HG02970 (cell line): ENCODE data around the gene NTNG1.
"Not testable (repeated sequence)": the region's sequence is repeated elsewhere in the genome, so short reads cannot be mapped to it uniquely, and the experiment has no call there.

Experiments
- ATAC-seq: cut with Tn5 transposase; IDR thresholded peaks from one replicate; pipeline ENCODE4 v1.9.1; 2021; ENCODE audit warnings: mild to moderate bottlenecking, moderate library complexity, moderate number of reproducible peaks; ENCODE audit not compliant: unreplicated experiment, low FRiP score

NTNG1 gene

DNA sequence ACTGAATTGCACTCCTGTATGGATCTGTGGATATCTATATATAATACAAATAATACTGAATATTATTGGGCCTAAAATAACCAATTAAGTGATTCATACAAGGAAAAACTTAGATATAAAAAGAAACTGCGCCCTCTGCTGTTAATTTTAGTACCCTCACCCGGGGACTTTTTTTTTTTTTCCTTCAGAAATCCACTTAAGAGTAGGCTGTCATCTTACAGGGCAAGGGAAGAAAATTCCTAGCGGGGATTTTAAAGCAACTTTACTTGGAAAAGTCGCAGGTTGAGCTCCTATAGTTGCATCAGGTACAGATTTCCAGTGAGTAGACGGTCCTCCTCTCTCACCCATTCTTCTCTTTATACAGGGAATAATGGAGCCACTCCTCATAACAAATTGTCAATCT, 1.3 kb downstream of the NTNG1 start:
- ATAC-seq: no peak

DNA sequence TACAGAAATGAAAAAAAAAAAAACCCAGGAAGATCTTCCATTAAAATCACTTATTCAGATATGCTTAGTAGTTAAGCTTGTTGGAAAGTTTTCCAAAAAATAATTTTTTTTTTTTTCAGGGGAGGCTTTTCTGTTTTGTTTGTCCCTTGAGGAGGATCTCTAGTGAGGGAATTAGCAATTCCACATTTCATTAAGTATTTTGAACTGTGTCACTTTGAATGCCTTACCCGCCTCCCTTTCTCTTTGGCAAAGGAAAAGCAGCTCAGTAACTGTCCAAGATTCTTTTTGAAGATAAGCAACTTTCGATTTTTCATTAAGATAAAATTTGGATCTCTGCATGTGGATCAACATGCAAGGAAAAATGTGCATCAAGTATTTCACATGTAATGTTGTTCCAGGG, 1.8 kb downstream of the NTNG1 start:
- ATAC-seq: no peak

DNA sequence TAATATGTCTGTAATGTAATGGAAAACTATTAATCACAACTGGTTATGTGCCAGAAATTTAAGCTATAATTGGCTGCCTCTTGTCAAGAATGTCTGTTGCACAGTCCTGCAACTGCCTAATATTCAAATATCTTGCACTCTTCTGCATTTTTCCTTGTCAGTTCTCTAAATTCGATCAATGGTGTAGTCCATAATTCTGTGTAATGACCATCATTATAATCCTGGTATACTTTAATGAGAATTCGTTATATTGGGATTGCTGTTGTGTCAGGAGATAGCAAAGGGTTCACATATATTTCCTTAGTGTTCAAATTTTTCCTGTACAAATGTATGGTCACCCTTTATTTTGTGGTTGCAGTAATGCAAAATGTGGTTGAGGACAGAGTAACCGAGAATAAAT, 4.8 kb downstream of the NTNG1 start:
- no peak for ATAC-seq

DNA sequence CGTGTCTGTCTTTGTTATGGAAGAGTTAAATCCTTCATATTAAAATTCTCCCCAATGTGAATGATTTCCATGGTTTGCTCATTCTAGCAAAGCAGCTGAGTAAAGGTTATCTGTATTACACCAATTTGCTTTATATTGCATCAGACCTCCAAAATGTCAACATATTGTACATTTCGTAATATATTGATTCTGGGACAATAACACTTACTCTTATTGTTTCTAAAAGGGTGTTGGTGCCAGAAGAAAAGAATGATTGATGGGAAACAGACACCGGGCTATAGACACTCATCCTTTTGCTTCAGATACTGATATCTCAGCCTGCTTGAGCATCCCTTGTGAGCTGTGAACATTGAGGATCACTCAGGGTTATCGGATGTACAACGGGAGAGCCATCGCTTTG, 7.0 kb downstream of the NTNG1 start:
- ATAC-seq: no peak

DNA sequence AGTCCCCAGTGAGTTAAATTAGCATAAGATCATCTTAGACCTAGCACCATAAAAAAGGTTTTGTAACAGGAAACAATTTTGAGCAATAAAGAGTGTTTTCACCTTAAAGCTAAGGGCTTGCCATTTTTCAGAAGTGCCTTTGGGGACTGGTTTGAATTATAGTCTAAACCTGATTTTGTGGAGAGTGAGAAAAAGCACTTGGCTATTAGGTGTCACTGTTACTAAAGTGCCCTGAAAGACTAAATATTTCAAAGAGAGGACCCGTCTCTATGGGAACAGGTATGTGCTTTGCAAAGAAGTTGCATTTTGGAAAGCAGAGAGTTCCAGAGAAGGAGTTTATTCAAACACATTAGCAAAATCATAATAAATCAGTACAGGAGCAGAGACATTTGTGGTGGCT, 9.1 kb downstream of the NTNG1 start:
- no peak for ATAC-seq

DNA sequence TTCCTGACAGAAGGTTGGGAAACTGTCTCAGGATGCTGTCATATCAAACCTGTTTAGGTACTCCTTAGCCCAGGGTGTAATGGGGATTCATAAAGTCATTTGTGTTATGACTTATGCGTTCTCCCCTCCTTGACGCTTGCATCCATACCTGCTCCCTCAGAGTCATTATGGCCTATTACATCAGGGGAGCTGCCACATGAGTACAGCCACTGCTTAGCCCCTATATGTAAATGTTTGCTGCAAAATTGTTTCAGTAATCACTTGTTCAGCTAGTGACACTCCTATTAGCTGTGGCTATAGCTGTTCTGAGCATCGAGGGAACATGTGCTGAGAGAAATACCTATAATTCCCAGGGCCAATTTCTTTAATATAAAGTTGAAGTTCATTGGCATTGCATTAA, 10.5 kb downstream of the NTNG1 start:
- no peak for ATAC-seq

DNA sequence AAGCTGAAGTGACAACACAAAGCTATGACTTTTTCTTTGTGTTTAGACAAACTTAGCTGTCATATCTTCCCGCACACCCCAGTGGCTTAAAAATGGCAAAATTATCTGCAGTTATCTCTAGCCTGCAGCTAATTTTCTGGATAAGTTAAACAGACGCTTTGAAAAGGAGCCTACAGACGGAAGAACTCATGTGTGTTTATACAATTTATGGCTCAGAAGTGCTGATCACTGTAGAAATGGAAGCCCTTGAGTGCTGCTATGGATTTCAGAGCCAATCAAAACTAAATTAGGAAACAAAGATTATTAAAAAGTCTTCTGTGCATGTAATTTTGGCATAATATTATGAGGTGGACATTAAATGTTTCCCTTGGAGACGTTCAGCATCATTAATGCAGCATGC, 11.6 kb downstream of the NTNG1 start:
- ATAC-seq: no peak

DNA sequence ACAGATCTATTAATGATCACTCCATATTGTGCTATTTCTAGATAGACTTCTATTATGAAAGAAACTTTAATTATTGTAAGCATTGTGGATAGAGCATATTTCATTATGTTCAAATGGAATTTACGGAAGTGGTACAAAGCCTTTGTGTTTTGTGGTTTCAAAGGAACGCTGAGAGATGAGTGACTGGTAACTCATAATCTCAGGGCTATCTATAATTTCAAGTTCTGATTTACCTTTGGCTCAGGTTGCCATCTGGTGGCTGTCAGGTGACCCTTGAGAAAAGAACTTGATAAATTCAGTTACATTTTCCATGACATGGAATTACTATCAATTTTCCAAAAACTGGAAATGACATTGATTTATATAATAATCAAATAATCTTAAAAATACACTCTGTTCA, 12.2 kb downstream of the NTNG1 start:
- no peak for ATAC-seq

DNA sequence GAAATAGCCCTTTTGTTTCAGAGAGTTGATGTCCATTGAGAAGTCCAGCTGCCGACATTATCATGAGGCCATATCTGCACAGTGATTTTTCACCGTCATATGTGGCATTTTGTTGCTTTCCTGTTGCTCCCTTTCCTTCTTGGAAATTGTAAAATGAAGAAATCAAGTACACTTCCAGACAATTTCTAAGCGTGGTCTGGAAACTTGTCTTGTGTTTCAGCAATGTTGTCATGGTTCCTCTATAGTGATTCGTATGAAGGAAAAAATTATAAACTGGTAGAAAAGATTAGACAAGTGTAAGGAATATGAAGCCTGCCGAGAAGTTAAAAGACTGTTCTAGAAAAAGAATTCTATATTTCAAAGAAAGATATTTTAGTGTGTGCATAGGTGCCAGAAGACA, 17.7 kb downstream of the NTNG1 start:
- ATAC-seq: no peak

DNA sequence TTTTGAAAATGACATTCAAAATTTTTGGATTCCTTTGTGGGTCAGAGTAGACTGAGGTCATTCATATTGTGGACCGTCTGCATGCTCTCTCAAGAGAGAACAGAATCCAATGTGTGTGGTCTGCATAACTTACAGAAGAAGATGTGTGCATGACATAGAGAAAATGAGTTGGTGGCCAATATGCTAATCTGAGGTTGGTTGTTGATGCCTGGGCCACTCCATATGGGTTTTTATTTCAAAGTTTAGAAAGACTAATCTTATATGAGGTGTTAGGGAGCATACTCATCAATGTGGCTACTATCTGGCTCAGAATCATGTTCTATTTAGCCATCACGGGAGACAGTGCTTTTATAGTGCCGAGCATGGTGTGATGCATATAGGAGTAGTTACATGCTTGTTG, 18.2 kb downstream of the NTNG1 start:
- no peak for ATAC-seq

DNA sequence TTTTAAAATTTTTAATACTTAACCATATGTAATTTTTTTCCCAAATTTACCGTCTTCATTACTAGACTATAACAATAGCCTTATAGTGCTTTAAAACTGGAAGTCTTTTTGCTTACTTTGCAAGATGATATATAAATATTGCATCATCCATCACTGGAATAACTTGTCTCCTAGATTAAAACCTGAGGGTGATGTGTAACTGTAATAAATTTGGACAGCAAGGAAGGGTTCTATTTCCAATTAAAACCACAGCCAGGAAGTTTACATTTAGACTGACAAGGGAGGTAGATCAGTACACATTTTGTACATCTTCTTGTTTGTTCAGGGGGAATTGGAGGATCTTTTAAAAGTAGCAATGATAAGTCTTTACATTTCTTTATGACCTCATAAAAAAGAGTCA, 21.9 kb downstream of the NTNG1 start:
- ATAC-seq: no peak

DNA sequence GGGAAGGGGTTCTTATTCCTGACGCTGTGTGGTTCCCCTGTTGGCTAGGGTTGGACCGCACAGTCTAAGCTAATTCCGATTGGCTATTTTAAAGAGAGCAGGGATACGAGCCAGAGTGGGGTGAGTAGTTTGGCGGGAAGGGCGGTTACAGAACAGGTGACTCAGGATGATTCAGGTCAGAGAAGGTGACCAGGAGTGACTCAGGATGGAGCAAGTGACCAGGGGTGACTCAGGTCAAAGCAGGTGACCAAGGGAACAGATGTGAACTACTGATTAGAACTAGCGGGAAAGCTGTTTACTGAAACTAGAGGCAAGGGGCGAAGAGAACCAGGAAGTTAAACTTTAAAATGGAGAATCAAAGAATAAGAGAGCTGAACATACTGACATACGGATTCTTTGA, 24.1 kb downstream of the NTNG1 start:
- ATAC-seq: not testable (repeated sequence)

DNA sequence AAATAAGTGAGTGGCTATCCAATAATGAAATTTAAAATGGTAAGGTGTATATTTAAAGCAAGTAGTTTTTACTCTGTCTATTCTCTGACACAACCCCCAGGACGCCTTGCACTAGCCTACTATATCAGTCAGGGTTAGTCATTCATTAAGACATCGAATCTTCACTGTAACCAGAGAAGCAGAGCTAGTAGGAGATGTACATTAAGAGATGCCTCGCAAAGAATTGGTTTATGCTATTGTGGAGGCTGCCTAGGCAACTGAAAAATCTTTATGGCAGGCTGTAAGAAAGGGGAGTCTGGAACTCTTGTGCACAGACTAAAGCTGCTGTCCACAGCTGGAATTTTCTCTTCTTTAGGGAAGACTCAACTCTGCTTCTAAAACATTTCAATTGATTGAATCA, 28.8 kb downstream of the NTNG1 start:
- no peak for ATAC-seq

DNA sequence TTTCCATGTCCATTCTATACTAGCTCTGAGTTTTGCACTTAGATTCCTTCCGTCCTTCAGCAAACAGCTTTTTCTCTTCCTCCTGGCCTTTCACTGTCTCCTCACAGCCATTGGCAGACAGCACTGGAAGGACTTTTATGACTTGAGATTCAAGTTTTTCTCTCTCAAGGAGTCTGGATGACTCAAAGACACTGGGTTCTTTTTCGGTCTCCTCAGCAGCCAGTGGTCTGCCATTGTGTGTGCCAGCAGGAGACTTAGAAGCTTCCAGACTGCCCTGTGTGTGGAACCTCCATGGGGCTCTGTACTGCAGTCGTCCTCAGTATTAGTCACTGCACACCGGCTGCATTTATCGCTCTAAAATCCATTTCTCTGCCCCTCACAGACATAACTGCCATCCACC, 30.5 kb downstream of the NTNG1 start:
- ATAC-seq: no peak

DNA sequence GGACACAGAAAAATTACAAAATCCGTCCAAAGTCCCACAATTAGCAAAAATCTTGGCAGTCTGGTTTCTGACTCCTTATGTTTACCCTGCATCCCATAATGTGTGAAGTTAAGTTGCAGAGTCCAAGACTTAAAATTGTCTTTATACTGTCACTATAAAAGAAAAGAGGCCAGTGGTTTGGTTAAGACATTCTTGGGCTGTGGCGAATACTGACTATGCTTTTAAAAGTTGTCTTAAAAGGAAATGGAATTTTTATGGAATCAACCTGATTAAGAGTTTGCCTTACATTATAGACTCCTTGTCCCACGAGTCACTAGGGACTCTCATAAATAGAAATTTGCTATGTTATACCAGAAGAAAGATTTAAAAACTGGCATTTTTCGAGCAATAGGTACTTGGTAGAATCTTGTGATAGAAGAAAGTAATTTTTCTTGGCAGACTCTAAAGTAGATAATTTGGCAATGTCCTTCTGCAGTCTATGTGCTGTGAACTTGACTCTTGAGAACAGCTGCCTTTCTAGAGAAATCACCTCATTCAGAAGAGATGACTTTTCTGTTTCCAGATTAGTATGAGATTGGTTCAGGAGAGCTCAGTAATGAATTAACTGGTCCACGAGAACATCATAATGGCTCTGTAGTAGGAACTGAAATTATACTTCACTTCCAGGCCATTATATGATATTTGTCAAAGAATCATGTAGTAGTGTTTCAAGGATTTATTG, 31.8 kb downstream of the NTNG1 start:
- ATAC-seq: no peak

DNA sequence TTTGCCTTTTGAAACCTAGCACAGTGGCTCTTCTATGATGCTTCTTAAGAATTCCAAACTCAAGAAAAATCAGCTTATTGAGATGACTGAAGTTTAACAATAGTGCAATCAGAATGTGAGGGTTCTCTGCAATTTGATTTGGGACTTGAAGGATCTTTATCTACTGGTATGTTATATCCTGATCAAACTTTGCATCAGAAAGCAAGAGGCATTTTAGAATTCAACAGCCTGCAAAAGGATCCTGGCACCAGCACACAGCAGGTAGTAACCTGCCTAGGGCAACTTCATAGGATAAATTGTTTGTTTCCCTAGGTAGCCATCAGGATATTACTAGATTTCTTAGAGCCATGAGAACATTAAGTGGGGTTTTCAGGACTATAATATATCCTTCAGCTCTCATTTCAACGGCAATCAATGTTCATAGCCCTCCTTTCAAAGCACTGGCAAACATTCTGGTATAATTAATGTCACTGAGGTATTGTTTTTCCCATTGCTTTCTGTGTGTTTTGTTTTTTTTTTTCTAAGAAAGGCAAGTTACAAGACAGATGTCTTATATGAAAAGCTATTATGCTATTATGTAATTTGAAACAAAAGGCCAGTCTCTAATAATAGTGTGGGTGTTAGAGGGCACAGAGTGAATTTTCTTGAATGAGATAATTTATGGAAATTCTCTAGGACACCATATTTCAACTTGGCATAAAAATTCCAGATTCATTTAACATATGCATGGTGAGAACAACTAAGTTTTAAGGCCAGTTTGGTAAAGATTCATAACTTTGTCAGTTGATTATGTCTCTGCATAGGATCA, 34.5 kb downstream of the NTNG1 start:
- no peak for ATAC-seq

DNA sequence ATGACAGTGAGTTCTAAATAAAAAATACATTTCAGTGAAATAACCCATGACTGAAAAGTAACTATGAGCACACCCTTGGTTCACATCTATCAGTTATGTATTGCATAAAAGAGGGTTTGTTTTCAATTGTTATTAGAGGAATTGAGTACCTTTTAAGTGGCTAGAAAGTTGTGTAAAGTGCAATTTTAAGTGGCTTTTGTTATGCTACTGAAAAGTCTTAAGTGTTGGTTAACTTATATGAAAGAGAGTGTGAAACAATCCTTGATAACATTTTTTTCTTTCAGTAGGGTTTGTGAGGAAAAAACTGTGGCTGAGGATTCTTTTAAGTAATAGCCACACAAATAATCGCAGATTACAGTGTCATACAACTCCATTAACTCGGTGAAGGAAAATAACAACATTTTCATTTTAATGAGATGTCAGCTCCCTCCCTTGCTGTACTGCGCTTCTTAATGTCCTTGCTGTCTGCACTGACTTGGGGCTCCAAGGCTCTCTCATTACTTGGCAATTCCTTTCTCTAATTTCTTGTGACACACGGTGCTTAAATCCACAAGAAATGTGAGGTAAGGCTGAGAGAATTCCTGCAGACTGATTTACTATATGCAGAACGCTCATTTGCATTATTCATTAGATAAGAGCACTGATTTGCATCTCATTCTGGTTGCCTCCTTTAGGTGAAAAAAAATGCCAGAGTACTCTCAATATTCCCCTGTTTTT, 40.6 kb downstream of the NTNG1 start:
- no peak for ATAC-seq

DNA sequence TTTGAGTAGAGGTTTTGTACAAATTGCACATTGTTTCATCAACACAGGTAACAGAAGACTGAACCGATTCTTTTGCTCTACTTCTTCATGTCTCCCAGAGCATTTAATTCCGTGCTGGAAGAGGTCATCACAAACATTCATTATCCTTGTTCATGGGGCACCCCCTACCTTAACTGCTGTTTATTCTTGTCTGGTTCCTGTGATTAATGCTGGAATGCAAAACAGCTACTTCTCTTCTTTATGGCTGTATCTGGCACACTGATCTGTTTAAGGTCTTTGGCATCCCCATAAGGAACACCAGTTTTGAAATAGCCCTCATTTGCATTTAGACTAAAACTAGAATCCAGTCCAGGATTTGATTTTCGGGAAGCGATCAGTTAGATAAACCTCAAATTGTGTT, 42.2 kb downstream of the NTNG1 start:
- ATAC-seq: no peak

DNA sequence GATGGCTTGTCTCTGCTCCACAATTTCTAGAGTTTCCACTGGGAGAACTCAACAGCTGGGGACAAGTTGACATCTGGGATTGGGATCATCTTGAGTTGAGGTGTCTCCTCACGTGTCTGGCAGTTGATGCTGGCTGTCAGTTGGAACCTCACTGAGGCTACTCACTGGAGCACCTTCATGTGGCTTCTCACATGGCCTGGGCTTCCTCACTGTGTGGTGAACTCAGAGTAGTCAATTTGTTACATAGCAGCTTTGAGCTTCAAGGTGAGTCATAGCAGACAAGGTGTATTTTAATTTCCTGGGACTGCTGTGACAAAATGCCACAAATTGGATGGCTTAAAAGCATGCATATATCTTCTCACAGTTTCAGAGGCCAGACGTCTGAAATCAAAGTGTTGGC, 44.0 kb downstream of the NTNG1 start:
- ATAC-seq: no peak

DNA sequence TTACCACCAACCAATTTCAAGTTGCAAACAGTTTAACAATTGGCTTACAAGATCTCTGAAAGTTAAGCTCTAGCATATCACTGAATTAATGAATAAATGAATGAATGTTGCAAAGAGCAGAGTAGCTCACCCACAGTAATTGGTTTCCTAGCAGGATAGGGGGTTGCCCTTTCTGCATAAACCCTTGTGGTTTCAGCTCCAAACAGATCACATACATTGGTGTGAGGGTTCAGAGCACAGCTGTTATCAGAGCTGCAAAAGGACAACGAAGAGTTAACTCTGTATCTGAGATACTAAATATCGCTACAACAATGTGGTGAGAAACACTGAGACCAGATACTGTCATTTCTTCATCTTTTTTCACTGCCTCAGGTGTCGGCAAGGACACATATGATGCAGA, 46.6 kb downstream of the NTNG1 start:
- ATAC-seq: no peak

DNA sequence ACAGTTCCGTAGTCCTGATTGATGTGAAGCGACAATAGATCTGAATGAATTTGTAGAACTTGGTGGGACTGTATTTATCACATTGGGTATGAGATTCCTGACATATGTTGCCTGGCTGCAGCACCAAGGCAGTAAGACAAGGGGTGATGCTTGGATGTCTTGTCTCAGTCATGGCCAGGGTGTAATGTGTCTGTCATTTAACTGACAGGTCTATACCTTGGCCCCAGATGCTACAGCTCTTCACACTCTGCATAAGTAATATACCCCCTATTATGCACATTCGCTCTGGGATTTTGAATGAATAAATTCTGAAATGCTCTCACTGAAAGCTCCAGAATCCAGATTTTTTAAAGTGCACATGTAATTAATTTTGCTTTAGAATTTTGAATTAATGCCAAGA, 47.3 kb downstream of the NTNG1 start:
- ATAC-seq: no peak

DNA sequence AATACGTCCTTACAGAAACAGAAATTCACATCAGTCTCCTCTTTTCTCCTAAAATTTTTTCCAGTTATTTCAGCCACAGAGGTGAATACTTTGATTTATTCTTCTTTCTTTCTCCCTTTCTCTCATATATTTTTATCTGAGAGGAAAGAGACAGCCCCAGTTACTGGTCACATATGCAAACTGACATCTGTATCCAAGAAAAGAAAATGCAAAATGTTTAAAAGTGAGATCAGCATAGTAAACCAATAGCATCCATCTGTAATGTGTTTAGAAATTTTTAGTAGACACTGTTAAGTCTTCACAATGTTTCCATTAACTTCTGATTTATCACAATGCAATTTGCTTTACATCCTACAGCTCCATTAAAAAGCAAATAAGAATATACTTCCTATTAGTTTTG, 53.5 kb downstream of the NTNG1 start:
- no peak for ATAC-seq
